Endothelial cell of umbilical vein (primary cell): ENCODE measurements around the gene COPS9.

Experiments
- EZH2 ChIP-seq: IDR thresholded peaks from 2 replicates; pipeline ENCODE4 v1.6.1; 2012; ENCODE audit warnings: borderline replicate concordance, low read depth, mild to moderate bottlenecking, moderate library complexity, low read length, inconsistent platforms; ENCODE audit not compliant: severe bottlenecking
- MYC ChIP-seq: IDR thresholded peaks from one replicate; pipeline ENCODE4 v1.6.1; 2011; ENCODE audit warnings: mild to moderate bottlenecking, low read depth, low read length
- POLR2A ChIP-seq: IDR thresholded peaks from 2 replicates; pipeline ENCODE4 v1.6.1; 2012; ENCODE audit warnings: low read depth, mild to moderate bottlenecking, control low read depth, low read length
- POLR2AphosphoS5 ChIP-seq: IDR thresholded peaks from 2 replicates; pipeline ENCODE4 v1.6.1; 2012; ENCODE audit warnings: low read depth, mild to moderate bottlenecking, control low read depth, low read length, moderate library complexity; ENCODE audit not compliant: insufficient read depth
- TF ChIP-seq, protein P1 (sequence below), 2 donors: IDR thresholded peaks; 1 replicate in 1 of 2; 2 replicates in 1 of 2; pipeline ENCODE4 v1.5.1; 2011; ENCODE audit warnings: low read length in 2 of 2, mild to moderate bottlenecking in 2 of 2, moderate library complexity in 2 of 2, control low read depth in 1 of 2, inconsistent platforms in 1 of 2, low read depth in 1 of 2; ENCODE audit not compliant: insufficient read depth in 1 of 2; ENCODE audit errors: extremely low read depth in 1 of 2
- TF ChIP-seq, protein P2 (sequence below): IDR thresholded peaks from 2 replicates; pipeline ENCODE4 v1.6.1; 2011; ENCODE audit not compliant: insufficient read depth, insufficient read length

DNA sequence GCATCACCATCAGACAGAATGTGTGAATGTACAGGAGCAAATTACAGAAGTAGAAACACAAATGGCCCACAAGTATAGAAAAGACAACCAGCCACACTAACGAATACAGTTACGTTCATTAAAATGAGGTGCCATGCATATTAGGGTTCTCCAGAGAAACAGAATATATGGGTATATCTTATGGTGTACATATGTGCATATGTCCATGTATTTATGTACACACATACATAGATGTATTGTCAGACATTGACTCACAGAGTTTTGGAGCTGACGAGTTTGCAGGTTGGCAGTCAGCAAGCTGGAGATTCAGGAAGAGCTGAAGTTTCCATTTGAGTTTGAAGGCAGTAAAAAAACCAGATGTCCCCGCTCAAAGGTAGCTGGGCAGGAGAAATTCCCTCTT lies 33.0 kb downstream of the COPS9 start:
- TF ChIP-seq EZH2 (no peak), POLR2AphosphoS5 (no peak), POLR2A (no peak), MYC (no peak)
- TF ChIP-seq, protein P1, sequence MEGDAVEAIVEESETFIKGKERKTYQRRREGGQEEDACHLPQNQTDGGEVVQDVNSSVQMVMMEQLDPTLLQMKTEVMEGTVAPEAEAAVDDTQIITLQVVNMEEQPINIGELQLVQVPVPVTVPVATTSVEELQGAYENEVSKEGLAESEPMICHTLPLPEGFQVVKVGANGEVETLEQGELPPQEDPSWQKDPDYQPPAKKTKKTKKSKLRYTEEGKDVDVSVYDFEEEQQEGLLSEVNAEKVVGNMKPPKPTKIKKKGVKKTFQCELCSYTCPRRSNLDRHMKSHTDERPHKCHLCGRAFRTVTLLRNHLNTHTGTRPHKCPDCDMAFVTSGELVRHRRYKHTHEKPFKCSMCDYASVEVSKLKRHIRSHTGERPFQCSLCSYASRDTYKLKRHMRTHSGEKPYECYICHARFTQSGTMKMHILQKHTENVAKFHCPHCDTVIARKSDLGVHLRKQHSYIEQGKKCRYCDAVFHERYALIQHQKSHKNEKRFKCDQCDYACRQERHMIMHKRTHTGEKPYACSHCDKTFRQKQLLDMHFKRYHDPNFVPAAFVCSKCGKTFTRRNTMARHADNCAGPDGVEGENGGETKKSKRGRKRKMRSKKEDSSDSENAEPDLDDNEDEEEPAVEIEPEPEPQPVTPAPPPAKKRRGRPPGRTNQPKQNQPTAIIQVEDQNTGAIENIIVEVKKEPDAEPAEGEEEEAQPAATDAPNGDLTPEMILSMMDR (IDR thresholded peaks at IDR 0.05; ENCODE audit: extremely low read depth in 1 of 2, insufficient read depth in 1 of 2, low read depth in 1 of 2, low read length in 2 of 2) = no peak
- TF ChIP-seq, protein P2, sequence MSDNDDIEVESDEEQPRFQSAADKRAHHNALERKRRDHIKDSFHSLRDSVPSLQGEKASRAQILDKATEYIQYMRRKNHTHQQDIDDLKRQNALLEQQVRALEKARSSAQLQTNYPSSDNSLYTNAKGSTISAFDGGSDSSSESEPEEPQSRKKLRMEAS = no peak
